Trophoblast cell (in vitro differentiated cells and primary cell): ENCODE results near the gene IL6R.
A peak's percentile ranks its signal among the peaks of the same experiment; 100 is the strongest.

ENCODE experiments used
- DNase-seq, 2 donors: peaks; one replicate each; pipeline ENCODE4 v3.0.0-alpha.2; 2016
- H2AFZ ChIP-seq: 2 replicates; pipeline ENCODE4 v1.6.1; 2013; ENCODE audit warnings: low read length, moderate library complexity, mild to moderate bottlenecking; ENCODE audit not compliant: insufficient read depth, poor library complexity
- H2AK5ac ChIP-seq: 2 replicates; pipeline ENCODE4 v1.6.1; 2013; ENCODE audit warnings: mild to moderate bottlenecking, low read length
- H2BK120ac ChIP-seq: 2 replicates; pipeline ENCODE4 v1.6.1; 2013; ENCODE audit warnings: low read length, mild to moderate bottlenecking, moderate library complexity; ENCODE audit not compliant: insufficient read depth, poor library complexity
- H2BK12ac ChIP-seq: 2 replicates; pipeline ENCODE4 v1.6.1; 2013; ENCODE audit warnings: mild to moderate bottlenecking, low read length, moderate library complexity
- H2BK5ac ChIP-seq: 2 replicates; pipeline ENCODE4 v1.6.1; 2013; ENCODE audit warnings: low read length, low read depth, moderate library complexity, mild to moderate bottlenecking; ENCODE audit not compliant: poor library complexity
- H3K14ac ChIP-seq: 2 replicates; pipeline ENCODE4 v1.6.1; 2013; ENCODE audit warnings: mild to moderate bottlenecking, low read length
- H3K18ac ChIP-seq: 2 replicates; pipeline ENCODE4 v1.6.1; 2013; ENCODE audit warnings: mild to moderate bottlenecking, low read length
- H3K23ac ChIP-seq: 2 replicates; pipeline ENCODE4 v1.6.1; 2013; ENCODE audit warnings: low read length
- H3K27ac ChIP-seq: 2 replicates; pipeline ENCODE4 v1.5.1; 2013; ENCODE audit warnings: low read depth, mild to moderate bottlenecking, inconsistent platforms, low read length, moderate library complexity
- H3K27me3 ChIP-seq: 2 replicates; pipeline ENCODE4 v1.6.1; 2013; ENCODE audit warnings: inconsistent platforms, mild to moderate bottlenecking, low read length, moderate library complexity; ENCODE audit not compliant: insufficient read depth
- H3K36me3 ChIP-seq, 2 experiments: 1 replicate in 1 of 2; 2 replicates in 1 of 2; pipeline ENCODE4 v1.6.1; 2013; ENCODE audit warnings: low read length in 2 of 2, mild to moderate bottlenecking in 2 of 2, moderate library complexity in 1 of 2; ENCODE audit not compliant: insufficient read depth in 2 of 2, control insufficient read depth in 1 of 2
- H3K4ac ChIP-seq: 2 replicates; pipeline ENCODE4 v1.6.1; 2013; ENCODE audit warnings: low read depth, mild to moderate bottlenecking, low read length, moderate library complexity
- H3K4me1 ChIP-seq, 2 experiments: 1 replicate in 1 of 2; 2 replicates in 1 of 2; pipeline ENCODE4 v1.6.1; 2013; ENCODE audit warnings: low read length in 2 of 2, mild to moderate bottlenecking in 2 of 2, moderate library complexity in 1 of 2; ENCODE audit not compliant: insufficient read depth in 2 of 2, control insufficient read depth in 1 of 2
- H3K4me2 ChIP-seq: 2 replicates; pipeline ENCODE4 v1.6.1; 2013; ENCODE audit warnings: inconsistent platforms, mild to moderate bottlenecking, low read length, moderate library complexity
- H3K4me3 ChIP-seq: 2 replicates; pipeline ENCODE4 v1.5.1; 2013; ENCODE audit warnings: mild to moderate bottlenecking, low read depth, low read length, inconsistent platforms
- H3K79me1 ChIP-seq: one replicate; pipeline ENCODE4 v1.6.1; 2013; ENCODE audit warnings: low read length
- H3K79me2 ChIP-seq: 2 replicates; pipeline ENCODE4 v1.6.1; 2013; ENCODE audit warnings: low read length, mild to moderate bottlenecking; ENCODE audit not compliant: control insufficient read depth, insufficient read depth, poor library complexity
- H3K9ac ChIP-seq: 2 replicates; pipeline ENCODE4 v1.6.1; 2013; ENCODE audit warnings: mild to moderate bottlenecking, low read length
- H3K9me3 ChIP-seq: 2 replicates; pipeline ENCODE4 v1.6.1; 2013; ENCODE audit warnings: low read depth, mild to moderate bottlenecking, control low read depth, inconsistent platforms, low read length; ENCODE audit not compliant: insufficient read depth
- H4K12ac ChIP-seq: 2 replicates; pipeline ENCODE4 v1.6.1; 2013; ENCODE audit warnings: low read depth, mild to moderate bottlenecking, low read length, moderate library complexity
- H4K8ac ChIP-seq: 2 replicates; pipeline ENCODE4 v1.6.1; 2013; ENCODE audit warnings: low read depth, mild to moderate bottlenecking, low read length, moderate library complexity
- H4K91ac ChIP-seq: one replicate; pipeline ENCODE4 v1.6.1; 2013; ENCODE audit warnings: low read depth, mild to moderate bottlenecking, low read length, moderate library complexity
- WGBS: extraction: QIAGEN DNeasy Blood & Tissue Kit; methylation state at CpG from one replicate; pipeline ENCODE4 v1.1.7; 2013; ENCODE audit warnings: missing lambda C conversion rate; ENCODE audit not compliant: insufficient read length, insufficient coverage; ENCODE audit errors: extremely low coverage; 5-methylcytosine and 5-hydroxymethylcytosine counted together

Gene IL6R

DNA sequence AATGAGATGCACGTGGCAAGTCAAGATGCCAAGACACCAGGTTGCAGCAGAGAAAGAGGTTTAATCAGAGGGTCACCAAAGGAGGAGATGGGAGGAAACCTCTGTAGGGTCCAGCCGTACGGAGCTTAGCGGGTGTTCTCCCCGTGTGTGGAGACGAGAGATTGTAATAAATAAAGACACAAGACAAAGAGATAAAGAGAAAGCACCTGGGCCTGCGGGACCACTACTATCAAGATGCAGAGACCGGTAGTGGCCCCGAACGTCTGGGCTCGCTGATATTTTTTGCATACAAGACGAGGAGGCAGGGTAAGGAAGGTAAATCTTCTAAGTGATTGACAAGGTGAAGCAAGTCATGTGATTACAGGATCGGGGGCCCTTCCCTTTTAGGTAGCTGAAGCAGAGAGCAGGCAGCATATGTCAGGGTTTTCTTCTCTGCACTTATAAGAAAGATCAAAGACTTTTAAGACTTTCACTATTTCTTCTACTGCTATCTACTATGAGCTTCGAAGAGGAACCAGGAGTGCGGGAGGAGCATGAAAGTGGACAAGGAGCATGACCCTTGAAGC lies 55.6 kb downstream of the IL6R start:
- peaks cover 0 to 3% of the 10 kb centered on the region in 2 experiments for H3K4me1 ChIP-seq
- H3K9ac ChIP-seq: no peak overlapping the region
- no peak overlapping the region for H3K14ac ChIP-seq
- no peak overlapping the region for H2AFZ ChIP-seq
- no peak overlapping the region for H4K12ac ChIP-seq
- no peaks in the 10 kb centered on the region for H3K36me3 ChIP-seq
- no peak overlapping the region for H3K4me2 ChIP-seq
- no peak overlapping the region for H2BK5ac ChIP-seq
- H4K8ac ChIP-seq: no peak overlapping the region
- no peak overlapping the region for H2AK5ac ChIP-seq
- no peak overlapping the region for H3K18ac ChIP-seq
- no peak overlapping the region for H4K91ac ChIP-seq
- H3K9me3 ChIP-seq: peaks cover 2% of the 10 kb centered on the region
- H3K79me2 ChIP-seq: no peaks in the 10 kb centered on the region
- no peak overlapping the region for H2BK12ac ChIP-seq
- peaks cover 2% of the 10 kb centered on the region for H3K79me1 ChIP-seq
- no peak overlapping the region for H3K23ac ChIP-seq
- no CpG with 5 or more reads among the region's 15 CpGs for WGBS
- H3K4me3 ChIP-seq: no peak overlapping the region
- no peak for DNase-seq
- H3K27ac ChIP-seq: no peak overlapping the region
- no peak overlapping the region for H2BK120ac ChIP-seq
- no peak overlapping the region for H3K4ac ChIP-seq
- H3K27me3 ChIP-seq: no peaks in the 10 kb centered on the region

DNA sequence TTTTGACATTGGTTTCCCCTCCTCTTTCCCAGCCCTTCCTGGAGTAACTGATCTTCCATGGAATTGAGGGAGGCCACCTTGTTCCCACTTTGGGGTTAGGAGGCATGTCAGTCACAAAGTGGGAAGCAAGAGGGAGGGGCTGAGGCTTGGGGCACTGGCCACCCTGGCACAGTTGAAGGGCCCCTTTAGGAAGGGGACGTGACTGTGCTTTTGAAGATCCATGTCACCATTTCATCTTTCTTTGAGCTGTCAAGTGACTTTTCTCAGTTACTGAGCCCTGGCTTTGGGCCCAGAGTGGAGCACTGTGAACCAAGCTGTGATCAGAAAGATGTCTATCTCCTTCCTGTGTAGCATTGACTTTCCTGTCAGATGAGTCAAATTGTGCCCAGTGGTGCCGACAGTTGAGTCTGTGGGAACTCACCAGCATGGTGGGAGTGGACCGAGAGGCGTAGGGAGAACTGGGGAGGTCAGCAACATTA lies 58.4 kb downstream of the IL6R start:
- no peak overlapping the region for H3K4ac ChIP-seq
- H2BK5ac ChIP-seq: peak overlapping the region; percentile 21
- no peak overlapping the region for H3K18ac ChIP-seq
- H3K23ac ChIP-seq: no peak overlapping the region
- peaks cover 2% of the 10 kb centered on the region for H3K79me1 ChIP-seq
- H4K91ac ChIP-seq: peak overlapping the region; percentile 50
- peak overlapping the region; percentile 25 for H2BK120ac ChIP-seq
- no peaks in the 10 kb centered on the region for H3K79me2 ChIP-seq
- no peak overlapping the region for H3K27ac ChIP-seq
- no peak overlapping the region for H3K9ac ChIP-seq
- peak overlapping the region; percentile 65 for H2BK12ac ChIP-seq
- no peak overlapping the region for H3K4me2 ChIP-seq
- no peak overlapping the region for H2AFZ ChIP-seq
- H3K36me3 ChIP-seq: no peaks in the 10 kb centered on the region
- peak overlapping the region; percentile 44 for H2AK5ac ChIP-seq
- no CpG with 5 or more reads among the region's 4 CpGs for WGBS
- H3K27me3 ChIP-seq: no peaks in the 10 kb centered on the region
- H3K9me3 ChIP-seq: peaks cover 2% of the 10 kb centered on the region
- H3K4me3 ChIP-seq: no peak overlapping the region
- peaks cover 0 to 3% of the 10 kb centered on the region in 2 experiments for H3K4me1 ChIP-seq
- peak overlapping the region; percentile 22 for H4K8ac ChIP-seq
- DNase-seq: peak in 1 of 2 donors; percentile 6
- no peak overlapping the region for H4K12ac ChIP-seq
- peak overlapping the region; percentile 28 for H3K14ac ChIP-seq

DNA sequence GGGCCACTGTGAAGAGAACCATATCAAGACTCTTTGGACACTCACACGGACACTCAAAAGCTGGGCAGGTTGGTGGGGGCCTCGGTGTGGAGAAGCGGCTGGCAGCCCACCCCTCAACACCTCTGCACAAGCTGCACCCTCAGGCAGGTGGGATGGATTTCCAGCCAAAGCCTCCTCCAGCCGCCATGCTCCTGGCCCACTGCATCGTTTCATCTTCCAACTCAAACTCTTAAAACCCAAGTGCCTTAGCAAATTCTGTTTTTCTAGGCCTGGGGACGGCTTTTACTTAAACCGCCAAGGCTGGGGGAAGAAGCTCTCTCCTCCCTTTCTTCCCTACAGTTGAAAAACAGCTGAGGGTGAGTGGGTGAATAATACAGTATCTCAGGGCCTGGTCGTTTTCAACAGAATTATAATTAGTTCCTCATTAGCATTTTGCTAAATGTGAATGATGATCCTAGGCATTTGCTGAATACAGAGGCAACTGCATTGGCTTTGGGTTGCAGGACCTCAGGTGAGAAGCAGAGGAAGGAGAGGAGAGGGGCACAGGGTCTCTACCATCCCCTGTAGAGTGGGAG lies 60.6 kb downstream of the IL6R start:
- H3K79me1 ChIP-seq: peaks cover 2% of the 10 kb centered on the region
- peaks cover 0 to 3% of the 10 kb centered on the region in 2 experiments for H3K4me1 ChIP-seq
- H3K9me3 ChIP-seq: peaks cover 2% of the 10 kb centered on the region
- H3K14ac ChIP-seq: no peak overlapping the region
- no peak overlapping the region for H4K8ac ChIP-seq
- no peak overlapping the region for H3K9ac ChIP-seq
- DNase-seq: no peak
- WGBS: no CpG with 5 or more reads among the region's 8 CpGs
- no peak overlapping the region for H4K91ac ChIP-seq
- H3K23ac ChIP-seq: no peak overlapping the region
- no peak overlapping the region for H2BK5ac ChIP-seq
- H3K79me2 ChIP-seq: no peaks in the 10 kb centered on the region
- no peak overlapping the region for H3K4me3 ChIP-seq
- no peaks in the 10 kb centered on the region for H3K27me3 ChIP-seq
- no peak overlapping the region for H3K4me2 ChIP-seq
- H2BK12ac ChIP-seq: no peak overlapping the region
- no peak overlapping the region for H2AFZ ChIP-seq
- H2BK120ac ChIP-seq: no peak overlapping the region
- H3K27ac ChIP-seq: no peak overlapping the region
- H4K12ac ChIP-seq: no peak overlapping the region
- no peak overlapping the region for H3K18ac ChIP-seq
- H2AK5ac ChIP-seq: no peak overlapping the region
- H3K4ac ChIP-seq: no peak overlapping the region
- H3K36me3 ChIP-seq: no peaks in the 10 kb centered on the region

DNA sequence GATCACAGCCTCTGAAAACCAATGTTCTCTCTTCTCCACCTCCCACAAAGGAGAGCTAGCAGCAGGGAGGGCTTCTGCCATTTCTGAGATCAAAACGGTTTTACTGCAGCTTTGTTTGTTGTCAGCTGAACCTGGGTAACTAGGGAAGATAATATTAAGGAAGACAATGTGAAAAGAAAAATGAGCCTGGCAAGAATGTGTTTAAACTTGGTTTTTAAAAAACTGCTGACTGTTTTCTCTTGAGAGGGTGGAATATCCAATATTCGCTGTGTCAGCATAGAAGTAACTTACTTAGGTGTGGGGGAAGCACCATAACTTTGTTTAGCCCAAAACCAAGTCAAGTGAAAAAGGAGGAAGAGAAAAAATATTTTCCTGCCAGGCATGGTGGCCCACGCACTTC lies 61.1 kb downstream of the IL6R start:
- Histone ChIP-seq H3K36me3 (no peaks in the 10 kb centered on the region), H3K79me2 (no peaks in the 10 kb centered on the region), H3K79me1 (peaks cover 2% of the 10 kb centered on the region), H3K4me3 (no peak overlapping the region), H4K91ac (no peak overlapping the region), H3K9me3 (peaks cover 2% of the 10 kb centered on the region), H3K18ac (no peak overlapping the region), H3K27me3 (no peaks in the 10 kb centered on the region), H3K4me1 (peaks cover 0 to 3% of the 10 kb centered on the region in 2 experiments), H2BK120ac (no peak overlapping the region), H3K14ac (no peak overlapping the region), H3K23ac (no peak overlapping the region), H4K8ac (no peak overlapping the region), H4K12ac (no peak overlapping the region), H3K4me2 (no peak overlapping the region), H3K27ac (no peak overlapping the region), H2BK5ac (no peak overlapping the region), H2AFZ (no peak overlapping the region), H3K9ac (no peak overlapping the region), H2AK5ac (no peak overlapping the region), H2BK12ac (no peak overlapping the region), H3K4ac (no peak overlapping the region)
- DNase-seq: no peak
- WGBS: no CpG with 5 or more reads among the region's 3 CpGs
